HG03159 (cell line): ENCODE results near the gene PRELID2.
"Not testable (repeated sequence)": the region's sequence is repeated elsewhere in the genome, so short reads cannot be mapped to it uniquely, and the experiment has no call there.

Experiments
- ATAC-seq: cut with Tn5 transposase; IDR thresholded peaks from one replicate; pipeline ENCODE4 v1.9.1; 2021; ENCODE audit warnings: mild to moderate bottlenecking, moderate library complexity; ENCODE audit not compliant: unreplicated experiment

Gene PRELID2

DNA sequence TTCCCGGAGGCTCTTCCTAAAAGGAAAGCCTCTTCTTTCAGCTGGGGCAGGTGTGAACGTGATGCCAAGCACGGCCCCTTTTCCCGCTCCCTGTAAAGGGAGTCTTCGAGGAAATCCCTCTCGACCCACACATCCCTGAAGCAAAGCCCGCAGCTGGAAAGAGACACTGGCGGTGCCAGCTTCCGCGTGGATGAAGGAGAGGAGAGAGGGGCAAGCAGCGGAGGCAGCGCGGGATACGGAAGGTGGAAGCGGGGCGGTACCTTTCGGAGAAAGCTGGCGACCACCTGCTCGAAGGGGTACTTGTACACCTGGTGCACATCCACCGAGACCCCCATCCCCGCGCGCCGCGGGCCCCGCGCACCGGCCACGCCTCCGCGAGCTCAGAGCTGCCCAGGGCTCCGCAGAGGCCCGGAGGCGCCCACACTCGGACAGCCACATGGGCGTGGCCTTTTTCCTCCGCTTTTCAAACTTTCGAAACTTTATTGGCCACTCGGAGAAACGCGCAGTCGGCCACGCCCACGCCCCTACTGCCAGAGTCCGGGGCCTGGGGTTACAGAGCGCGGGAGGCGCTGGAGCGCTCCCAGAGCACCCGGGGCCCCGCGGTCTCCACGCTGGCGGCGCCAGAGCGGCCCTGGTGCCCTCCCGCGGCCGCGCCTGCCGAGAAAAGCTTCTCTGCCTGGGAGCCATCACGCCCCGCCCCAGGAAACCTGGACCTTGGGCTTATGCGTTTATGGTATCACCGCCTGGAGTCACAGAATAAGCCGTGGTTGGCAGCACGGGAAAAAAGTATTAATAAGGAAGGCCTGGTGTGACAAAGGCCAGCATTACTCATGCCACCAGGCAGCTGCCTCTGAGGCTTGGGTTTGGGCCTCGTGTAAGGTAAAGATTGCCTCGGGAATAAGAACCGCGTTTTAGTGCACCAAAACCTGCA lies at the start of gene PRELID2:
TSS of gene PRELID2 (minus strand) at position 426 of the 931 bp plus-strand sequence. CDS start at position 335, 91 bp downstream.
- peak; percentile 70 for ATAC-seq

DNA sequence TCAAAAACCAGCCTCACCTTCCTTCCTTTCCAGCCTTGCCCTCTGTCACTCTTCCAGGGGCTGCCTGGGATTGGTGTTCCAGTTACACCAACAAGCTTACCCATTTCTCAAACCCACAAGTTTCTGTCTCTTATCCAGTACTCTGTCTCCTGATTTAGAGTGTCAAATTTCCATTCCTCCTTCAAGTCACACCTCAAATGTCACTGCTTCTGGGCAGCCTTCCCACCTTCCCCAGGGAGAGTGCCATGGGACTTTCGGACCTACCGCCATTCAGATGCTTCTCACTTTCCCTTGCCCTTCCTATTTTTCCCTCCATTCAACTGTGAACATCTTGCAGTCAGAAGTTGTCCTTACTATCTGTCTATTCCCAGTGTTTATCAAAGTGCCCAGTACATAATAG lies 39.6 kb upstream of the PRELID2 start:
- no peak for ATAC-seq

DNA sequence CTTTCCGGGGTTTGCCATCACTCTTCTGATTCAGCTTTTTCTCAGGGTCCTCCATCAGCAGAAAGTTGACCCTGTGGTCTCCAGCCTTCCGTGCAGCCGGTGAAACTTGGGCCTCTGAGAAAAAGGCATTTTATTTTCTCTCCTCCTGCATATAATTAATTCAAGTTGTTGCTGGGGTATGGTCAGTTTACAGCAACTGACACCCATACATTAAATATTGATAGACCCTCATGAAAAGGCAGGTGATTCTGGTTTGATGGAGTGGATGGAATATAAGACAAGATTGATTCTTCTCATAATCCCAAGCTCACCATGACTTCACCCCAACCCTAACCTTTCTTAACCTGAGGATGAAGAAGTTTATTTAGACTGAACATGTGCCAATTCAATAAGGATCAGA lies 37.8 kb upstream of the PRELID2 start, which contains the start of gene GRXCR2:
TSS of gene GRXCR2 (minus strand) at position 101 of the 400 bp plus-strand sequence. CDS start at position 55, 46 bp downstream.
- ATAC-seq, result no peak

DNA sequence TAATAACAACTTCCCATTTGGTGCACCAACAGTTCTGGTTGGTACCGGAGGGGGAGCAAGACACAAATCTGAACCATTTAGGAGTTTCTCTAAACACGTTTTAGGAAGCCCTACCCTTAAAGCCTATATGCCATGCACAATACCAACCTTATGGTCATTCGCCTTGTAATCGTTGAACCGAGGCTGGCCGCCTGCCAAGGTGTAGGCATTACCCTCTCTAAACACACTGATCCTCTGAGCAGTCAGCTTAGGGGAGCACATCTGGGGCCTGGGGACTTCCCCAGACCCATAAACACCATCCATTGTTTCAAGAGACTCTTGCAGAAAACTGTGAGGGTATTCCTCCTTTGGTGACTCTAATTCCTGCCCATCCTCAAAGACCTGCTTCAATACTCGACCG lies 37.3 kb upstream of the PRELID2 start:
- no peak for ATAC-seq

DNA sequence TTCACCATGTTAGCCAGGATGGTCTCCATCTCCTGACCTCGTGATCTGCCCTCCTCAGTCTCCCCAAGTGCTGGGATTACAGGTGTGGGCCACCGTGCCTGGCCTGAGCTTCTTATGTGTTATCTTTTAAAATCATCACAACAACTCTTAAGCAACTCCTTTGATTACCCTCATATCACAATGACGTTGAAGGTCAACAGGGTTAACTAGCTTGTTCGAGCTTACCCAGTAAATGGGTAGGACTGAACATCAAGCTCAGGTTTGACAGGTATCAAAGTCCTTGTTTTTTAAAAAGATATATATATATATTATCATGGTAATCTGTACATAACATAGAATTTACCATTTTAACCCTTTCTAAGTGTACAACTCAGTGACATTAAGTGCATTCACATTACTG lies 34.6 kb upstream of the PRELID2 start:
- ATAC-seq, result no peak

DNA sequence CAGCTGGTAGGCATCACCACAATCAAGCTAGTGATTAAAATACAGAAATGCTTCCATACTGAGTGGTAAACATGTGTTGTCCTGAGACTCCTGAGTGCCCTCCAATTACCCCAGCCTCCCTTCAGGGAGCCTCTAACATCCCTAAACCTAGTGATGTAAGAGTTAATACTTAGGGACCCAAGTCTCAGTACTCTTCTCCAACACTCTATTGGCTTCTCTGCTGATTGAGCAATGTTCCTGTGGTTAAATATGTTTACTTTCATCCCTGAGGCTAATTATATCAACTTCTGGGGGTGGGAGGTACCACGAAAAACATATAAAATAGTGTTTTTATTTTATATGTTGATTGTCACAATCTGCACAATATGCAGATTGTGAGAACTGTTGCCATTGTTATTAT lies 32.7 kb upstream of the PRELID2 start:
- ATAC-seq, result no peak

DNA sequence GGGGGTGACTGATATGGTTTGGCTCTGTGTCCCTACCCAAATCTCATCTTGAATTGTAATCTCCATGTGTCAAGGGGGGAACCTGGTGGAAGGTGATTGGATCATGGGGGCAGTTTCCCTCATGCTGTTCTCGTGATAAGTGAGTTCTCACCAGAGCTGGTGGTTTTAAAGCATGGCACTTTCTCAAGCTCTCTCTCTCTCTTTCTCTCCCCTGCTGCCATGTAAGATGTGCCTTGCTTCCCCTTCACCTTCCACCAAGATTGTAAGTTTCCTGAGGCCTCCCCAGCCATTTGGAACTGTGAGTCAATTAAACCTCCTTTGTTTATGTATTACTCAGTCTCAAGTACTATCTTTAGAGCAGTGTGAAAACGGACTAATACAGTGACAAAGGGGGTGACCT lies 29.3 kb upstream of the PRELID2 start:
- not testable (repeated sequence) for ATAC-seq

DNA sequence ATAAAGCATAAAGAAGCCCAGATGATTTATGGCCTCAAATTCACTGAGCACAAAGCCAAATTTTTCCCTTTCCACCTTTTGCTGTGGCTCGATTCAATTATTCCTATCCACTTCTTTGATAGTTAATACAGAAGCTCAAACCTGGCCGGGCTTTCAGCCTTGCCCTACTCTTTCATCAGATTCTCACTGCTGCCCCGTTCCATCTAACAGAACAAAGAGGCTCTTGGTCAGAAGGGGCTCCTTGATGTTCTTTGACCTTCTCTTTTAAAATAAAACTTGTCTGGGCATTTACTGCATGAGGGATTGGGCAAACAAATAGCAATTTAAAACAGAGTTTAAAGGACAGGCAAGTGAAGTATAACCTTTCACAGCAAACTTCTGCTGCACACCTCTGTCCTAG lies 27.9 kb upstream of the PRELID2 start:
- no peak for ATAC-seq

DNA sequence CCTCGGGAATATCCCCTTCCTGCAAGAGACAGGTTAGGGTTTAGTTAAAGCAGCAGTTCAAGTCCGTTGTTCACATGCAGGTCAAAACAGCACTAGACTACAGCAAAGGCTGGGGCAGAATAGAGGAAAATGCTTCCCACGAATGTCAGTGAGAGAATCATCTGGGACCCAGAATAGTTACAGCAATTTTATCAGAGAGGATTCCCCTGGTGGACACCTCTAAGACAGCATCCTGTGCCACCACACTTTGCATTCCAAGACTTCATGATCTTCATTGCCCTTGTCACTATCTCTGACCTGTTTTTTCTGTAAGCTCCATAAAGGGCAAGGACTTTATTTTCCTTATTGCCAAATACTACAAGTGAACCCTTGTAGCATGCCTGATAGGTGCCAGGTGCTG lies 24.8 kb upstream of the PRELID2 start:
- ATAC-seq, result no peak

DNA sequence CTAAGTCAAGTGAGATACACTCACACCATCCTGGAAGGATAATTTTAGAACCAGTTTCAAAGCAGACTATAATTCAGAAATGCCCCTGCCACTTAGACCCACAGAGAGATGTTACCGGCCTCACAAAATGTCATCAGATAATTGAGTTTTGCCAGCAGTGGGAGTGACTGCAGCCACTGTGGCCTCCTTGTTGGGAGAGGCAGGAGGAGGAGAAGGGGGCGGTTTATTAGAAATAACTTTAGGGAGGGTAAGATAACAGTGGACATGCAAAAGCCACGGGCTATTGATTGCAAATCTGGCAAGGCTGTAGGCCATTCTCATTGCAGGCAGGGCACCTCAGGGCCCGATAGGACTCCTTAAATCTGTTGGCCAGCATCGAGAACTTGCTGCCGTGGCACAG lies 24.3 kb upstream of the PRELID2 start:
- ATAC-seq, result no peak

DNA sequence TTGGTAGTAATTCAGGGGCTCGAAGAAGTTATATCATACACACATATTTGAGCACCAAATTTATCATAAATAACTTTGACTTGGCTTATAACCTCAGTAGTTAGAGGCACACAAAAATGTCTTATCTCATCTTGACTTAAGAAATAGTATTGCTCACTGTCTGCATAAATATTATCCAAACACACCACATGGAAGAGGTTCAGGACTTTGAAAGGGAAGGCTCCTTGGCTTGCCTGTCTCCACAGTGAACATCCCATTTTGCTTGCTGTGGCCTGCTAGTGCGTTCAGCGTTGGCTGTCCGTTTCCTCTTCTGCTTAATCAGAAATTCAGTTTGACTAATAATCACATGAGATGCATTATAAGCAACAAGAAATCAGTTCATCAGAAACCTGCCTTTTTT lies 23.8 kb upstream of the PRELID2 start:
- ATAC-seq, result no peak

DNA sequence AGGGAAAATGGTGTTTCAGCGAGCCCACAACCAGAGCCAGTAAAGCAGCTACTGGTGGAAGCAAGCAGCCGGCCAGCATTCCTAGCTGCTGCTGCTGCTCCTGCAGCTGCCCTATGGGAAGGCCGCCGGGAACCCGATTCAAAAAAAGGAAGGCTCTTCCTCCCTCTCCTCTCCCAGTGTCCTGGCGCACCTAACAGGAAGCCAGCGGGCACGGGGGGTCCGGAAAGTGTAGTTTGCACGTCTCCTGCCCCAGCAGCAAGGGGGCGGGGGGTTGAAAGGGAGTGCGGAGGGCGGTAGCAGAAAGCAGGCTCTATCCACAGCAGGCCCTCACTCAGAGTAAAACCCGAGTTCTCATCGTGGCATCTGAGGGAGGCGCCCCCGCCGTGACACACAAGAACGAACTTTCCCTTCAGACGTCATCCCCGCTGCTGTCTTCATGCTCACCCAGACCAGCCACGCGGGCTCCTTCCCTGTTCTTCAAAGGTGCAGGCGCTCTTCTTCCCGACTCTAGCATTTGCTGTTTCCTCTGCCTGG lies 21.2 kb upstream of the PRELID2 start:
- ATAC-seq, result no peak

DNA sequence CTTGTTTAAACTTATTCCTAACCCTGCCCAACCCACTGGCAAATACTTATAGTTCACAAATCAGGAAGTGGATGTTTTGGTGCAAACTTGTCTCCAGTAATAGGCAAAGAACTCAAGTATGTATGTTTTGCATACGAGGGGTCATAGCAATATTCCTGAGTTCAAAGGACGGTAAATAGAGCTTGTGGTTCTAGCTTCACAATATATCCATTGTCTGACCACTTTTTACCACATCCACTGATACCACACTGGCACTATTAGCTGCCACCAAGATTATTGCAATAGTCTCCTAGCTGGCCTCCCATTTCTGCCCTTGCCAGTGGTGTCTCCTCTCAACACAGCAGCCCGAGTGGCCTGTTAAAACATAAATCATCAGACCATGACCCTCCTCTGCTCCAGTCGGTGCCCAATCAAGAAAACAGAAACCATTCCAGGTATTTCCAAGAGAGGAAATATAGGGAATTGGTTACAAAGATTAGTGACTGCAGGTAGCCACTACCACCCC lies 20.7 kb upstream of the PRELID2 start:
- ATAC-seq, result no peak

DNA sequence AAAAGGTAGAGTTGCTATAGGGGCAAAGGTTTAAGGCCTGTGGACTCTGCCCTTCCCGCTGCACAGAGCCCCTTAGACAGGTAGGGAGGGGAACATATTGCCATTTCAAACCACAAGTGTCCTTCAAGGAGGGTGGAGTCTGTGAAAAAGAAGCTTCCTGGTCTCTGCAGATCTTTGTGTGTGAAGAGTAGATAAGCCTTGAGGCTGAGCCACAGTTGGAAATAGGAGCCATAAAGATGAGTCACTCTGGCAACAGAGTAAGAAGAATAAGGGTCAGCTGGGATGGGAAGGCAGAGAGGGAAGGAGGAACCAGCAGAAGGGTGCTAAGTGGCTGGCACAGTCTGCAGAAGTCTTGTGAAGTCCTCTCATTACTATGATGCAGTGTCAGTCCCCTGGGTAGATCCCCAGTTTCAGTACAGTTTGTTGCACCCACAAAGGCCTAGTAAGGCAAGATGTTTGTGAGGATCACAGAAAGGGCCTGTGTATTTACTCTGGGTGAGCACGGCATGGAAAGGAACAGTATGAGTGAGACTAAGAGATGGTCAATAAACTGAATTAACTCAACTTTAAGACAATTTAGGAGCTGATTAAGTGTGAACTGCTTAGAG lies 19.6 kb upstream of the PRELID2 start:
- no peak for ATAC-seq

DNA sequence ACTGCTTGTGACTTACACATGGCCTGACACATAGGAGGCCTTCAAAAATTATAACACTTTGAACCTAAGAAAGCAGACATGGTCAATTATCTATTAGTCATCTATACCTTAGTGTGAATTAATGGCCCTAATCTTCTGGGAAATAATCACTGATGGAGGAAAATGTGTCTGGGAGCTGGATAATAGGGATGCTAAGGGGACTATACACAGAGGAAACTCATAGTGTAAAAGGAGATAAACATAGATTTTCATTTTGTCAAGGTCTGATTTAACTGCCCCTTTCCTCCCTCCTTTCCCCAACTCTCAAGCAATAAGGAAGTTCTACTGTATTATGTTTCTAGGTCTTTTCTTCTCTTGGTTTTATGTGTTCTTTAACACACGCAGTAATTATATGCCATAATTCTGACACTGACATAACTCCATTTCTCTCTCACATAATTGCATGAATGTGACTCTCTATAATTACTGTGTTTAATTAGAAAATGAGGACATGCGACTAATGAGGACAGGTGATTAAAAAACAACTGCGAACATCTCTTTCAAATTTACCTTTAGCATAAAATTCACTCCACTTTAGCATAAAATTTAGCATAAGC lies 18.7 kb upstream of the PRELID2 start:
- ATAC-seq, result no peak

DNA sequence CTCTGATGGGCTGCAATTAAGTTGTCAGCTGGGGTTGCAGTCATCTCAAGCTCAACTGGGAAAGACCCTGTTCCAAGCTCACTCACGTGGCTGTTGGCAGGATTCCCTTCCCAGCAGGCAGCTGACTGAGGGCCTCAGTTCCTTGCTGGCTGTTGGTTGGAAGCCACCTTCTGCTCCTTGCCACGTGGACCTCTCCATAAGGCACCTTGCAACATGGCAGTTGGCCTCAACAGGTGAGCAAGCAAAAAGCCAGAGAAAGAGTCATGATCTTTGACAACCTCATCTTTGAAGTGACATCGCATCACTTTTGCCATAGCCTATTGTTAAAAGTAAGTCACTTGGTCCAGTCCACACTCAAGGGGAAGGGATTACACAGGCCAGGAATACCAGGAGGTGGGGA lies 17.8 kb upstream of the PRELID2 start:
- no peak for ATAC-seq

DNA sequence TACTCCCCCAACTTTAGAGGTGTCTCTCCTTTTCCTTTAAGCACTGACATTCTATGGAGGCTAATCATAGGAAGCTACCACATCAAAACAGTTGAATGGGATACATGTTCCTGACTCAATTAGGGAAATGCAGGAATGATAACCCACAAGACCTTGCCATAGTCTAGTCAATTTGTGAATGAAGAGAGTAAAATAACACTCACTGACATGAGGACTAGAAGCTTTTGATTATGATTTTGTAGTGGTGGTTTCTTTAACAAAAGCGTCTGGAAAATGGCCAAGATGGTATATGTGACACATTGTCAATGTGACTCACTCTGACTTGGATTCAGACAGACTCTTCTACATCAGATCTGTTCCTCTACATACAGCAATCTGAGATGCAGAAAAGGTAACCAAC lies 13.7 kb upstream of the PRELID2 start:
- ATAC-seq, result no peak

DNA sequence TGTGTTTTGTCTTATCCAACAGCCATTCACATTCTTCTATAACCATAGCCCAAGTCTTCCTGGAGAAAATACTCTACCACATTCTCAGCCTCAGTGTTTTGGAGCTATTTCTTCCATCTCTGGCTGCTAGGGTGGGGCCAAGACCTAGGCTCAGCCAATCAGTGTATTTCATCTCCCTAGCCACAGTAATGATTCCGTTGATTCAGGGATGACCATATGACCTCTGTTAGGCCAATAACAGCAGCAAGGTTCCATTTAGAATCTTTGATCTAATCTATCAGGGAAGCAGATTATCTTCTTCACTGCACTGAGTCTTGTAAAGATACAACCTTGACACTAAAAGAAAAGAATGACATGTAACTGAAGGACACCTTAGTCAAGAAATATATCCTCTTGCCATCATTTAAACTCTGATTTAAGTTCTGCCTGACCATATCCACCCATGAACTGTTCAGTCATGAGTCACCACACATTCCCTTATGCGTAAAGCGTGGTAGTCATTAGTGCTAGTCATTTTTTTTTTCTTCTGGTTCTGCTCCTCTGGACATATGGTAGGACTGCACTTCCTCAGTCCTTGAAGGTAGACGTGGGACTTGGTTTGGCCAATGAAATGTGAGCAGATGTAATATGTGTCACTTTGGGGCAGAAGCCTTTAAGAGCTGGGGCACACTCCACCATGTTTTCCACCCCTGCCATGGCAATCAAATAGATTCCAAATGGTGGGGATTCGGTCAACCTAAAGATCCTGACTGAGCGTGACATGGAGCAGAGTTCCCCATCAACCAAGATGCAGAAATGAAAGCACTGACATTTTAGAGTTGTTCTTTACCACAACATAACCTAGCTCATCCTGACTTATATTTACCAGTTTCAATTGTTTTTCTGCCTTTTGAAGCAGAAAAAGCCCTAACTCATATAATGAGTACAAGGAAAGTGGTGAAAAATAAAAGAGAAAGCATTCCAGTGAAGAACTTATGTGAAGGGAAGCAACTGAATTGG lies 12.7 kb upstream of the PRELID2 start:
- no peak for ATAC-seq

DNA sequence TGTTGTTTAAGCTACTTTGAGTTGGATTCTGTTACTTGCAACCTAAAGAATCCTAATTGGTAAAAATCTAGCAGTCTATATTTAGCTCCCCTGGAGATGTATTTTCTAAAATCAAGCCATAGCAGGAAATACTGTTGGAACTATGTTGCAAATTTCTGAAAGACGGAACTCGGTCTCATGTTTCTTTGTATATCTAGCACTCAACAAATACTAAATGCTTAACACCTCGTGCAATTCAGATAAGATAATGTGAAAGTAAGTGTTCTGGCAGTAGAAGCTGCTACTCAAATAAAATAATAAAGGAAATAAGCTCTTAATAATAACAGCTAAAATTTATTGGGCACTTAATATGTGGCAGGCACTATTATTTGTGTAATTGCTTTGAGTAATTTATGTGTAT lies 10.9 kb upstream of the PRELID2 start:
- ATAC-seq, result no peak

DNA sequence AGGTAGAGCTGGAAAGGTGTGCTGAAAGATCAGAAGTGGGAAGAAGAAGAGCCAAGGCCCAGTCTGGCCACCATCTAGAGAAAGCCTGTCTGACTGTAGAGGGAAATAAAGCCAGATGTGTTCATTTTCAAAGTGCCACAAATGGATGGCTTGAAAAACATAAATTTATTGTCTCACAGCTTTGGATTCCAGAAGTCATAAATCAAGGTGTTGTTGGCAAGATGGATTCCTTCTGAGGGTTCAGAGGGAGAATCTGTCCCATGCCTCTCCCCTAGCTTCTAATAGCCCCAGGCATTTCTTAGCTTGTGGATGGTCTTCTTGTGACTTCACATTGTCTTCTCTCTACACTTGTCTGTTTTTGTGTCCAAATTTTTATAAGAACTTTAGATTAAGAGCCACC lies 6.2 kb upstream of the PRELID2 start:
- no peak for ATAC-seq
